ENCODE measurements around the gene OOEP. TPM values are rescaled to one million over a fixed set of nuclear protein-coding genes. Genes with fewer than 3 reads are reported as not detected.

The OOEP gene
- total and polyA plus RNA-seq, 7 donors, result 0.15 TPM; not detected in 6

GRCh38 chr6:73325656-73326055 is 44.0 kb downstream of the OOEP start:
- H3K9me3 ChIP-seq, result no peaks in the 10 kb centered on the region
- intact Hi-C loops (cut with DNase I), result loop anchor here in 1 of 2 donors (5.0 to 10.0 kb wide), 2 partner anchors 38 to 911 kb away; no protein-coding TSS in a partner anchor
- WGBS, 3 donors, result 90 to 94% (median 91%) methylated on average over 3 of the region's 3 CpGs
- H3K27me3 ChIP-seq (ENCODE audit: insufficient read depth in 3 of 3, low read length in 2 of 3), result no peaks in the 10 kb centered on the region
- no peak for TF ChIP-seq CTCF (IDR thresholded peaks at IDR 0.05)
- no peak overlapping the region for H3K27ac ChIP-seq
- ATAC-seq, result no peak
- H3K4me3 ChIP-seq, result no peak overlapping the region
- no peaks in the 10 kb centered on the region for H3K4me1 ChIP-seq
- no peak for DNase-seq
- no peaks in the 10 kb centered on the region for H3K36me3 ChIP-seq (ENCODE audit: insufficient read depth in 1 of 2, low read depth in 1 of 2)

- no peak overlapping the region for H3K4me3 ChIP-seq
- no peaks in the 10 kb centered on the region for H3K27me3 ChIP-seq (ENCODE audit: insufficient read depth in 3 of 3, low read length in 2 of 3)
- intact Hi-C loops (cut with DNase I), result loop anchor here in 1 of 2 donors (10.0 kb wide), 1 partner anchor 909 kb away; no protein-coding TSS in a partner anchor
- no peaks in the 10 kb centered on the region for H3K36me3 ChIP-seq (ENCODE audit: insufficient read depth in 1 of 2, low read depth in 1 of 2)
- peaks cover 3% of the 10 kb centered on the region for H3K9me3 ChIP-seq
- DNase-seq (no peak), ATAC-seq (no peak)
- no peaks in the 10 kb centered on the region for H3K4me1 ChIP-seq
- no peak for TF ChIP-seq CTCF (IDR thresholded peaks at IDR 0.05)
- no peak overlapping the region for H3K27ac ChIP-seq
- WGBS, 3 donors, result 84 to 90% (median 84%) methylated on average over 2 of the region's 2 CpGs
Measured at GRCh38 chr6:73323323-73323722, 46.4 kb downstream of the OOEP start.

Other genes with a start within 250 kb of the OOEP start
- gene KHDC1L, start 144.4 kb downstream of the OOEP start, total RNA-seq, result not detected
- not detected for gene KHDC1L, start 144.4 kb downstream of the OOEP start, polyA plus RNA-seq
- gene KHDC1, start 106.7 kb downstream of the OOEP start, total RNA-seq, result 1 to 10 TPM in 1 of 4 donors, under 1 TPM in 3; 0.27 to 2.2 (median 0.85) TPM
- under 1 TPM in 2 of 3 donors, not detected in 1; 0.05 to 0.33 TPM for gene KHDC1, start 106.7 kb downstream of the OOEP start, polyA plus RNA-seq
- gene DPPA5, start 15.6 kb downstream of the OOEP start, total RNA-seq, result not detected
- gene DPPA5, start 15.6 kb downstream of the OOEP start, polyA plus RNA-seq, result not detected
- not detected for gene KHDC3L, start 7.2 kb downstream of the OOEP start, total RNA-seq
- not detected for gene KHDC3L, start 7.2 kb downstream of the OOEP start, polyA plus RNA-seq
- under 1 TPM in 2 of 4 donors, not detected in 2; 0.11 to 0.27 TPM for gene DDX43, start 24.9 kb upstream of the OOEP start, total RNA-seq
- gene DDX43, start 24.9 kb upstream of the OOEP start, polyA plus RNA-seq, result under 1 TPM; 0.10 to 0.20 (median 0.12) TPM
- gene CGAS, start 82.4 kb upstream of the OOEP start, total RNA-seq, result 1 to 10 TPM in 2 of 4 donors, under 1 TPM in 2; 0.44 to 1.1 (median 0.81) TPM
- under 1 TPM; 0.27 to 0.36 (median 0.30) TPM for gene CGAS, start 82.4 kb upstream of the OOEP start, polyA plus RNA-seq
- 10 to 100 TPM; 15.9 to 25.9 (median 18.3) TPM for gene MTO1, start 91.8 kb upstream of the OOEP start, total RNA-seq
- gene MTO1, start 91.8 kb upstream of the OOEP start, polyA plus RNA-seq, result 10 to 100 TPM; 19.2 to 22.6 (median 20.2) TPM
- 1,000 to 10,000 TPM in 1 of 4 donors, 100 to 1,000 TPM in 3; 703 to 2,379 (median 902) TPM for gene EEF1A1, start 151.1 kb upstream of the OOEP start, total RNA-seq
- 1,000 to 10,000 TPM in 1 of 3 donors, 100 to 1,000 TPM in 2; 541 to 1,251 (median 593) TPM for gene EEF1A1, start 151.1 kb upstream of the OOEP start, polyA plus RNA-seq

All from psoas muscle (tissue), 8 donors.